PC-9 (cell line): ENCODE measurements around the gene CRYGN. TPM values are rescaled to one million over a fixed set of nuclear protein-coding genes. Genes with fewer than 3 reads are reported as not detected.

ENCODE experiments used
- BruUV-seq: library from RNA; stranded (reverse); fragments of 400-500 nt; replicated peaks from 2 replicates; lab custom pipeline; 2021; lab: Mats Ljungman, UMichigan
- CTCF ChIA-PET: fragments of 300-600 bp; sonication (Branson Sonifier 250); formaldehyde crosslinking; loops from one replicate; lab custom pipeline; 2022; ENCODE audit warnings: antibody characterized with exemption; lab: Charles Lee
- POLR2A ChIA-PET: fragments of 300-600 bp; sonication (Branson Sonifier 250); formaldehyde crosslinking; loops from one replicate; lab custom pipeline; 2022; ENCODE audit warnings: antibody characterized with exemption; ENCODE audit not compliant: unreplicated experiment; lab: Charles Lee
- DNase-seq, 2 experiments: peaks; one replicate each; pipeline versions ENCODE4 v3.0.0 to v3.0.0-alpha.2; 2015 to 2022; ENCODE audit warnings: mixed read lengths in 1 of 2
- H2AFZ ChIP-seq: fragments of 200-600 bp; sonication (generic); 2 replicates; pipeline ENCODE4 v1.8.1; 2017; ENCODE audit warnings: antibody characterized with exemption
- H3F3A ChIP-seq: fragments of 200-600 bp; sonication (generic); 2 replicates; pipeline ENCODE4 v1.8.1; 2017; ENCODE audit warnings: antibody characterized with exemption, mild to moderate bottlenecking, low read depth; ENCODE audit not compliant: insufficient read depth
- H3K27ac ChIP-seq: fragments of 200-600 bp; sonication (generic); 2 replicates; pipeline ENCODE4 v1.6.1; 2016; ENCODE audit warnings: mixed run types
- H3K27me3 ChIP-seq: fragments of 200-600 bp; sonication (generic); 2 replicates; pipeline ENCODE4 v1.6.1; 2016; ENCODE audit warnings: low read depth, mixed run types; ENCODE audit not compliant: insufficient read depth
- H3K36me3 ChIP-seq: fragments of 200-600 bp; sonication (generic); 2 replicates; pipeline ENCODE4 v1.6.1; 2016; ENCODE audit warnings: low read depth, mixed run types
- H3K4me1 ChIP-seq: fragments of 200-600 bp; sonication (generic); replicated peaks from 2 replicates; pipeline ENCODE4 v1.6.1; 2016; ENCODE audit warnings: mixed run types; ENCODE audit not compliant: insufficient read depth
- H3K4me2 ChIP-seq: fragments of 200-600 bp; sonication (generic); 2 replicates; pipeline ENCODE4 v1.6.1; 2017; ENCODE audit warnings: mixed run types
- H3K4me3 ChIP-seq: fragments of 200-600 bp; sonication (generic); 2 replicates; pipeline ENCODE4 v1.6.1; 2016; ENCODE audit warnings: mixed run types
- H3K79me2 ChIP-seq: fragments of 200-600 bp; sonication (generic); 2 replicates; pipeline ENCODE4 v1.6.1; 2017; ENCODE audit warnings: low read depth, mixed run types
- H3K9me2 ChIP-seq: fragments of 200-600 bp; sonication (generic); 2 replicates; pipeline ENCODE4 v1.8.1; 2017; ENCODE audit warnings: mild to moderate bottlenecking; ENCODE audit not compliant: insufficient read depth
- H3K9me3 ChIP-seq: fragments of 200-600 bp; sonication (generic); 2 replicates; pipeline ENCODE4 v1.8.1; 2016; ENCODE audit warnings: low read depth; ENCODE audit not compliant: insufficient read depth
- H4K20me1 ChIP-seq: fragments of 200-600 bp; sonication (generic); 2 replicates; pipeline ENCODE4 v1.8.1; 2017; ENCODE audit not compliant: insufficient read depth
- EZH2 ChIP-seq: fragments of 200-600 bp; sonication (generic); IDR thresholded peaks from 2 replicates; pipeline ENCODE4 v1.8.0; 2017; ENCODE audit warnings: antibody characterized with exemption, low read depth
- intact Hi-C: fragments of 100-400 bp; cut with micrococcal nuclease; formaldehyde crosslinking; loops from one replicate; pipeline ENCODE4 v1.10.0; 2022; ENCODE audit not compliant: unreplicated experiment
- total RNA-seq: library from RNA; stranded (reverse); gene quantifications from 2 replicates; pipeline ENCODE4 v1.2.3, GENCODE V29; 2021
- TF ChIP-seq, protein P1 (sequence below): fragments of 200-600 bp; sonication (generic); conservative IDR thresholded peaks from 2 replicates; pipeline ENCODE4 v1.6.1; 2017; ENCODE audit warnings: mixed run types, antibody characterized with exemption, mild to moderate bottlenecking, moderate library complexity

CRYGN gene
- total RNA-seq, 1 experiment from 2014 or later = 1.0 TPM

DNA sequence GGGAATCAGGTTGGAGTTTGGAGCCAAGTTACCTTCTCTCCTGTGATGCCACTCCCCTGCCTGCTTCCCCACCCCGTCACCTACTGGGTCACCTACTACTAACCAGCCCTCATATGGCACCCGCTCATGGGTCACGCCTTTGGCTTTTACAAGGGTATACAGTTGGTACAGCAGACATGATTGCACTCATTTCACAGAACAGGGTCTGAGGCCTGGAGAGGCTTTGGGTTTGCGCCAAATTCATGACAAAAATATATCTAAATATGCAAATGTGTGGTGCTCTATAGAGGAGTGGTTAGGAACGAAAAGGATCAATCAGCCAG is 10.7 kb downstream of the CRYGN start:
- Histone ChIP-seq H2AFZ (no peak overlapping the region), H3K4me1 (peaks cover 46% of the 10 kb centered on the region), H3K36me3 (no peaks in the 10 kb centered on the region), H3K79me2 (no peaks in the 10 kb centered on the region), H3K4me2 (peak overlapping the region; percentile 39), H3K27ac (peak overlapping the region; percentile 55), H3K27me3 (no peaks in the 10 kb centered on the region), H3K4me3 (no peak overlapping the region), H3K9me2 (no peaks in the 10 kb centered on the region), H3F3A (peaks cover 7% of the 10 kb centered on the region; the same call in 1 of the 2 replicates), H3K9me3 (no peaks in the 10 kb centered on the region), H4K20me1 (no peaks in the 10 kb centered on the region)
- TF ChIP-seq EZH2 = no peak
- TF ChIP-seq, protein P1, sequence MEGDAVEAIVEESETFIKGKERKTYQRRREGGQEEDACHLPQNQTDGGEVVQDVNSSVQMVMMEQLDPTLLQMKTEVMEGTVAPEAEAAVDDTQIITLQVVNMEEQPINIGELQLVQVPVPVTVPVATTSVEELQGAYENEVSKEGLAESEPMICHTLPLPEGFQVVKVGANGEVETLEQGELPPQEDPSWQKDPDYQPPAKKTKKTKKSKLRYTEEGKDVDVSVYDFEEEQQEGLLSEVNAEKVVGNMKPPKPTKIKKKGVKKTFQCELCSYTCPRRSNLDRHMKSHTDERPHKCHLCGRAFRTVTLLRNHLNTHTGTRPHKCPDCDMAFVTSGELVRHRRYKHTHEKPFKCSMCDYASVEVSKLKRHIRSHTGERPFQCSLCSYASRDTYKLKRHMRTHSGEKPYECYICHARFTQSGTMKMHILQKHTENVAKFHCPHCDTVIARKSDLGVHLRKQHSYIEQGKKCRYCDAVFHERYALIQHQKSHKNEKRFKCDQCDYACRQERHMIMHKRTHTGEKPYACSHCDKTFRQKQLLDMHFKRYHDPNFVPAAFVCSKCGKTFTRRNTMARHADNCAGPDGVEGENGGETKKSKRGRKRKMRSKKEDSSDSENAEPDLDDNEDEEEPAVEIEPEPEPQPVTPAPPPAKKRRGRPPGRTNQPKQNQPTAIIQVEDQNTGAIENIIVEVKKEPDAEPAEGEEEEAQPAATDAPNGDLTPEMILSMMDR = no peak
- DNase-seq = no peak
- intact Hi-C loops = loop anchor here (5.0 kb wide), 1 partner anchor 258 kb away; no protein-coding TSS in a partner anchor
- BruUV-seq = TSS peak; percentile 34
- CTCF ChIA-PET = no interaction called here
- POLR2A ChIA-PET = no interaction called here

DNA sequence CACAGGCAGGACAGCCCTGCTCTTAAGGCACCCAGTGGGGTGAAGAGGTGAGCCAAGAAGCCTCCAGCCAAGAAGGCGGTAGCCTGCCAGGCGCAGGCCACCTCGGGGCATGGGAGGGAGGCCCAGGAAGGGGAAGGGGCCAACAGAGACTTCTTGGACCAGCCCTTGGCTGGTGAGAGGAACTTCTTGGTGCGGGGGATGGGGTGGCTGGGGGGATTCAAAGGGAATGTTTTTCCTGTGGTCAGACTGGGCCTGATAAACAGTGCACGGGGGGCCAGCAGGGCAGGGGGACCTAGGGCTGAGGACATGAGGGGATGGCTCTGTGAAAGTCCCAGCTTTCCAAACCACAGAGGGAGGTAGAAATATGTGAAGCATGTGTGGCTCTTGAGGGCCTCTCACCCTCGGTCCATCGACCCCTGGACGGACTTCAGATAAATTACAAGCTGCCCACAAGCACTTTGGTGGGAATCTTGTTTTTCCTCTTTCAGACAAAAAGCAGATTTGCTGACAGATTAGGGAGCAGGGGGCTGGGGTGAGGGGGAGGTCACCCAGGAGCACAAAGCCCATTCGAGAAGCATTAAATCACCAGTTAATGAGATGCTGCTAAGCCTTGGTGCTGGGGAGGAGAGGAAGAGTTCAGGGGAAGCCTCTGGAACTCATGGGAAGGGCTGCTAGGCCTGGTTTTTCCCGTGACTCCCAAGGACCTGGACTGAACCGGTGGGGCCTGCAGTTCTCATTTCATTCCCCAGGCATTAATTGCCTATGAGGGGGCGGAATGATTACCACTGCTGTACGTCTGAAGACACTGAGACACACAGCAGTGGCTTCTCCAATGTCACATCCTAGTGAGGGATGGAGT is 11.3 kb downstream of the CRYGN start:
- Histone ChIP-seq H3K9me3 (no peaks in the 10 kb centered on the region), H3K36me3 (no peaks in the 10 kb centered on the region), H3K4me2 (peak overlapping the region; percentile 39), H2AFZ (no peak overlapping the region), H3K27ac (peak overlapping the region; percentile 55), H3K4me1 (peaks cover 51% of the 10 kb centered on the region), H3K9me2 (no peaks in the 10 kb centered on the region), H3F3A (peaks cover 7% of the 10 kb centered on the region; the same call in 1 of the 2 replicates), H4K20me1 (no peaks in the 10 kb centered on the region), H3K27me3 (no peaks in the 10 kb centered on the region), H3K79me2 (no peaks in the 10 kb centered on the region), H3K4me3 (no peak overlapping the region)
- DNase-seq = peak; percentile 80 to 88
- POLR2A ChIA-PET = interaction anchor here (0.6 to 0.7 kb wide), 2 partner anchors 9 to 69 kb away, joined by 3 to 5 read pairs; no protein-coding TSS in a partner anchor
- CTCF ChIA-PET = interaction anchor here (0.5 to 1.0 kb wide), 4 partner anchors 9 to 42 kb away, joined by 3 to 12 read pairs (median 4); no protein-coding TSS in a partner anchor
- no peak for TF ChIP-seq EZH2
- TF ChIP-seq, protein P1 = no peak
- intact Hi-C loops = loop anchor here (1.0 to 5.0 kb wide), 6 partner anchors 17 to 369 kb away; no protein-coding TSS in a partner anchor
- BruUV-seq = no TSS peak

DNA sequence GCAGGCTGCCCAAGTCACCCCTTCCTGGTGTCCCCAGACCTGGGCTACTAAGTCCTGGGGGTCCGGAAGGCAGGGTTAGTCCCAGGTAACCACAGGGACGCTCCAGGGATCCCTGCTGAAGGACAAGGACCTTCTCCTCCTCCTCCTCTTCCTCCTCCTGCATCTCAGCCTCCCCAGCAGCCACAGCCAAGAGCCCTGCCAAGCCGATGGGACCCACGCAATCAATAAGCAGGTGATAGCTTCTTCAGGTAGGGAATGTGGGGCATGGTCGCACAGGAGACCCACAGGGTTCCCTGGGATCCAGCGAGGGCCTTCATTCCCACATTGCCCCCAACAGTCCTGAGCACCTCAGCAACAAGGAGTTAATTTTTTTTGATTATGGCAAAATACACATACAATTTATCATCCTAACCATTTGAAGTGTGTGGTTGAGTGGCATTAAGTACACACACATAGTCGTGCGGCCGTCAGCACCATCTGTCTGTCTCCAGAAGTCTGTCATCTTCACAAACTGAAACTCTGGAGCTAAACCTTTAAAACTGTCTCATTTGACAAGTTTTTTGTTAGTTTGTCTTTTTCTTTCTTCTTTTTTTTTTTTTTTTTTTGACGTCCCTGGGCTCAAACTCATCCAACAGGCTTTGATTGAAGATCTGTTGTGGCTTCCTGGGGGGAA is 12.1 kb downstream of the CRYGN start:
- no peaks in the 10 kb centered on the region for H3K79me2 ChIP-seq
- no peaks in the 10 kb centered on the region for H3K36me3 ChIP-seq
- peaks cover 7% of the 10 kb centered on the region; the same call in 1 of the 2 replicates for H3F3A ChIP-seq
- H3K27me3 ChIP-seq = no peaks in the 10 kb centered on the region
- BruUV-seq = no TSS peak
- peak overlapping the region; percentile 26 for H3K4me2 ChIP-seq
- no peak overlapping the region for H2AFZ ChIP-seq
- H3K27ac ChIP-seq = peak overlapping the region; percentile 55
- intact Hi-C loops = loop anchor here (1.0 to 5.0 kb wide), 6 partner anchors 17 to 369 kb away; no protein-coding TSS in a partner anchor
- no peak for TF ChIP-seq EZH2
- TF ChIP-seq, protein P1 = no peak
- H4K20me1 ChIP-seq = no peaks in the 10 kb centered on the region
- H3K4me3 ChIP-seq = no peak overlapping the region
- no peaks in the 10 kb centered on the region for H3K9me2 ChIP-seq
- no peak for DNase-seq
- POLR2A ChIA-PET = interaction anchor here (0.6 kb wide), 1 partner anchor 68 kb away, joined by 5 read pairs; no protein-coding TSS in a partner anchor
- peaks cover 51% of the 10 kb centered on the region for H3K4me1 ChIP-seq
- CTCF ChIA-PET = interaction anchor here (0.5 to 1.0 kb wide), 5 partner anchors 8 to 42 kb away, joined by 3 to 12 read pairs (median 4); no protein-coding TSS in a partner anchor
- 0 out of 2 replicates have a peak, but pooled peaks cover 1% of the 10 kb centered on the region for H3K9me3 ChIP-seq
